ENCODE results near the gene CSF2.

Gene CSF2

GRCh38 chr5:132055808-132056609 lies 17.6 kb upstream of the CSF2 start:
- DNase-seq: peak; percentile 74

- no peak for DNase-seq
Measured at GRCh38 chr5:132056610-132057497, 16.7 kb upstream of the CSF2 start.

- no peak for DNase-seq
Measured at GRCh38 chr5:132057498-132058255, 15.9 kb upstream of the CSF2 start.

GRCh38 chr5:132058646-132059042 lies 14.9 kb upstream of the CSF2 start:
- DNase-seq: no peak

- DNase-seq: peak; percentile 53
Measured at GRCh38 chr5:132059043-132059695, 14.4 kb upstream of the CSF2 start.

GRCh38 chr5:132059696-132060500 lies 13.7 kb upstream of the CSF2 start:
- no peak for DNase-seq

GRCh38 chr5:132060501-132061161 lies 13.0 kb upstream of the CSF2 start, which contains the start of gene IL3:
IL3 (plus strand) TSS chr5:132060655; CDS start chr5:132060707, 52 bp downstream.
- DNase-seq: no peak

GRCh38 chr5:132063090-132063911 lies 10.3 kb upstream of the CSF2 start:
- peak; percentile 81 for DNase-seq

GRCh38 chr5:132064140-132064539 lies 9.4 kb upstream of the CSF2 start:
- DNase-seq: no peak

GRCh38 chr5:132064738-132065331 lies 8.8 kb upstream of the CSF2 start:
- peak; percentile 82 for DNase-seq

- DNase-seq: peak; percentile 62
Measured at GRCh38 chr5:132065351-132065937, 8.1 kb upstream of the CSF2 start.

GRCh38 chr5:132065951-132066701 lies 7.5 kb upstream of the CSF2 start:
- no peak for DNase-seq

- no peak for DNase-seq
Measured at GRCh38 chr5:132066871-132067270, 6.7 kb upstream of the CSF2 start.

GRCh38 chr5:132067451-132067850 lies 6.1 kb upstream of the CSF2 start:
- no peak for DNase-seq

- DNase-seq: no peak
Measured at GRCh38 chr5:132067941-132068808, 5.4 kb upstream of the CSF2 start.

GRCh38 chr5:132069561-132069960 lies 4.0 kb upstream of the CSF2 start:
- no peak for DNase-seq

- no peak for DNase-seq
Measured at GRCh38 chr5:132069994-132070393, 3.6 kb upstream of the CSF2 start.
